H1 (cell line): ENCODE measurements around the gene SRGAP3.

Experiments used
- CEBPB ChIP-seq: IDR thresholded peaks from 2 replicates; pipeline ENCODE4 v1.6.1; 2012; ENCODE audit warnings: low read depth, low read length
- EP300 ChIP-seq, 2 experiments: IDR thresholded peaks; 1 replicate in 1 of 2; 2 replicates in 1 of 2; pipeline ENCODE4 v1.6.1; 2011 to 2012; ENCODE audit warnings: low read depth in 2 of 2, low read length in 2 of 2, mild to moderate bottlenecking in 2 of 2, borderline replicate concordance in 1 of 2, inconsistent platforms in 1 of 2, moderate library complexity in 1 of 2
- KDM5A ChIP-seq: fragments of 200-600 bp; IDR thresholded peaks from 2 replicates; pipeline ENCODE4 v1.7.1; 2012; ENCODE audit warnings: mild to moderate bottlenecking, low read length, inconsistent platforms, mixed read lengths
- POLR2A ChIP-seq, 2 experiments: IDR thresholded peaks; 1 replicate in 1 of 2; 2 replicates in 1 of 2; pipeline ENCODE4 v1.6.1; 2011; ENCODE audit warnings: low read depth in 2 of 2, low read length in 2 of 2, mild to moderate bottlenecking in 2 of 2; ENCODE audit errors: control extremely low read depth in 1 of 2
- RNF2 ChIP-seq: fragments of 200-900, 300-1000 bp; sonication (generic); IDR thresholded peaks from 2 replicates; pipeline ENCODE4 v1.7.1; 2016; ENCODE audit warnings: borderline replicate concordance, low read depth, mild to moderate bottlenecking, antibody characterized with exemption, low read length; ENCODE audit not compliant: poor library complexity, severe bottlenecking; ENCODE audit errors: missing control alignments
- SIN3A ChIP-seq, 2 experiments: IDR thresholded peaks in 1 of 2; conservative IDR thresholded peaks in 1 of 2; 2 replicates each; pipeline ENCODE4 v1.6.1; 2011 to 2012; ENCODE audit warnings: low read length in 2 of 2, improper control_type of control experiment in 1 of 2, low read depth in 1 of 2, mild to moderate bottlenecking in 1 of 2
- SRF ChIP-seq: IDR thresholded peaks from 2 replicates; pipeline ENCODE4 v1.6.1; 2011; ENCODE audit warnings: mild to moderate bottlenecking, low read depth, low read length, moderate library complexity
- TF ChIP-seq, protein P1 (sequence below), 3 experiments: IDR thresholded peaks; 1 replicate in 2 of 3; 2 replicates in 1 of 3; pipeline versions ENCODE4 v1.5.1 to v1.6.1; 2011; ENCODE audit warnings: low read length in 3 of 3, mild to moderate bottlenecking in 3 of 3, inconsistent platforms in 2 of 3, low read depth in 1 of 3, moderate library complexity in 1 of 3; ENCODE audit not compliant: insufficient read depth in 1 of 3; ENCODE audit errors: control extremely low read depth in 1 of 3

DNA sequence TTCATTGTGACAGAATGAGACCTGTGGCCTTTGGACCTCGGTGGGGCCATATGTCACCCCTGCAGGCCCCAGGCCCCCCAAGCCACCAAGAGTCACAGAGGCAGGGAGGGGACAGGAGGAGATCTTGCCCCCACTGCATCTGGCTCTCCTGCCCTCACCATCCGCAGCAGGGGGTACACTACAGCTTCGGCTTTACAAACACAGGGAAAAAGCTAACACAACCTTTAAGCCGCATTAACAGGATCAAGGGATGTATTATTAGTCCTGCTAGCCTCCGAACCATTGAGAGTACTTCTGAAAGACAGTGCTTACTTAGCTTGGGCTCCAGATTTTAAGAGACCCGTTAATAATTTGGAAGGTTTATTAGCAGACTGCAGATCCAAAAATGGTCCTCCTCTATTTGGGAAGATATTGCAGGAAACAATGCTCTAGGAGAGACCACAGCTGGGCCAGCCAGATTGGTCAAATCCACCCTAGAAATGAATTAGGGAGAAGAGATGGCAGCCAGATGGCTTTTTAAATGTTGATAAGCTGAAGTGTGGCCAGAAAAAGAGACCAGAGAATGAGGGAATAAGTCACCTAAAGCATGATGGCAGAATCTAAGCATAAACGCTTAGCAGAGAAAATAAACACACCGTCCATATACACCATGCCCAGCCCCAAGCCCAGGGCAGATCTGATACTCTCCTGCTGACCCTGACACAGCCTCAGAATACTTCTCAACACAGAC is 31.5 kb downstream of the SRGAP3 start:
- TF ChIP-seq KDM5A, result no peak
- TF ChIP-seq SRF, result no peak
- no peak for TF ChIP-seq POLR2A (IDR thresholded peaks at IDR 0.05; ENCODE audit: control extremely low read depth in 1 of 2, low read depth in 2 of 2, low read length in 2 of 2)
- no peak for TF ChIP-seq SIN3A (conservative IDR thresholded peaks at IDR 0.05 in 1 of 2, IDR thresholded peaks at IDR 0.05 in 1 of 2; ENCODE audit: low read depth in 1 of 2, low read length in 2 of 2)
- no peak for TF ChIP-seq RNF2
- no peak for TF ChIP-seq EP300 (IDR thresholded peaks at IDR 0.05; ENCODE audit: borderline replicate concordance in 1 of 2, low read depth in 2 of 2, low read length in 2 of 2)
- TF ChIP-seq, protein P1, sequence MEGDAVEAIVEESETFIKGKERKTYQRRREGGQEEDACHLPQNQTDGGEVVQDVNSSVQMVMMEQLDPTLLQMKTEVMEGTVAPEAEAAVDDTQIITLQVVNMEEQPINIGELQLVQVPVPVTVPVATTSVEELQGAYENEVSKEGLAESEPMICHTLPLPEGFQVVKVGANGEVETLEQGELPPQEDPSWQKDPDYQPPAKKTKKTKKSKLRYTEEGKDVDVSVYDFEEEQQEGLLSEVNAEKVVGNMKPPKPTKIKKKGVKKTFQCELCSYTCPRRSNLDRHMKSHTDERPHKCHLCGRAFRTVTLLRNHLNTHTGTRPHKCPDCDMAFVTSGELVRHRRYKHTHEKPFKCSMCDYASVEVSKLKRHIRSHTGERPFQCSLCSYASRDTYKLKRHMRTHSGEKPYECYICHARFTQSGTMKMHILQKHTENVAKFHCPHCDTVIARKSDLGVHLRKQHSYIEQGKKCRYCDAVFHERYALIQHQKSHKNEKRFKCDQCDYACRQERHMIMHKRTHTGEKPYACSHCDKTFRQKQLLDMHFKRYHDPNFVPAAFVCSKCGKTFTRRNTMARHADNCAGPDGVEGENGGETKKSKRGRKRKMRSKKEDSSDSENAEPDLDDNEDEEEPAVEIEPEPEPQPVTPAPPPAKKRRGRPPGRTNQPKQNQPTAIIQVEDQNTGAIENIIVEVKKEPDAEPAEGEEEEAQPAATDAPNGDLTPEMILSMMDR (IDR thresholded peaks at IDR 0.05; ENCODE audit: control extremely low read depth in 1 of 3, insufficient read depth in 1 of 3, low read depth in 1 of 3, low read length in 3 of 3), result no peak
- TF ChIP-seq CEBPB, result no peak
